Gastroesophageal sphincter (tissue), 4 donors: ENCODE data around the gene SPATA32. TPM values are rescaled to one million over a fixed set of nuclear protein-coding genes. Genes with fewer than 3 reads are reported as not detected.

Experiments used
- ATAC-seq: fragments of 150-250 bp; one replicate; pipeline ENCODE4 v1.9.1; 2016; ENCODE audit warnings: mild to moderate bottlenecking, moderate library complexity
- H3K27ac ChIP-seq, 4 donors: fragments of 200-600 bp; sonication (generic) in 3 of 4; 1 replicate in 3 of 4; 2 replicates in 1 of 4; pipeline ENCODE4 v1.5.1; 2016 to 2019
- H3K27me3 ChIP-seq: fragments of 200-600 bp; sonication (generic); one replicate; pipeline ENCODE4 v1.5.1; 2019
- H3K36me3 ChIP-seq, 2 donors: fragments of 200-600 bp; sonication (generic); one replicate each; pipeline ENCODE4 v1.5.1; 2019; ENCODE audit warnings: control low read depth in 1 of 2
- H3K4me1 ChIP-seq, 3 donors: fragments of 200-600 bp; sonication (generic); 1 replicate in 2 of 3; 2 replicates in 1 of 3; pipeline ENCODE4 v1.5.1; 2016 to 2019; ENCODE audit warnings: control low read depth in 2 of 3
- H3K4me3 ChIP-seq, 2 donors: fragments of 200-600 bp; sonication (generic); one replicate each; pipeline ENCODE4 v1.5.1; 2019; ENCODE audit warnings: mild to moderate bottlenecking in 1 of 2, moderate library complexity in 1 of 2
- H3K9me3 ChIP-seq, 3 donors: fragments of 200-600 bp; sonication (generic); one replicate each; pipeline ENCODE4 v1.5.1; 2017 to 2019; ENCODE audit warnings: control low read depth in 2 of 3
- POLR2AphosphoS5 ChIP-seq: sonication (generic); formaldehyde crosslinking; IDR thresholded peaks from one replicate; pipeline ENCODE4 v1.6.1; 2017; ENCODE audit warnings: antibody characterized with exemption
- WGBS, 2 donors: methylation state at CpG; one replicate each; pipeline ENCODE4 v1.1.5; 2018; ENCODE audit warnings: low coverage in 1 of 2; 5-methylcytosine and 5-hydroxymethylcytosine counted together
- total RNA-seq, 4 donors: library from RNA; depleted of rRNA; stranded (reverse); fragments of >200 nt; gene quantifications; one replicate each; pipeline ENCODE4 v1.1.0, GENCODE V29; 2016
- TF ChIP-seq, protein P1 (sequence below), 4 experiments: fragments of 200-600 bp in 2 of 4; fragments of 450-650 bp in 2 of 4; sonication (generic) in 1 of 4; IDR thresholded peaks; one replicate each; pipeline ENCODE4 v1.5.1; 2017 to 2019; ENCODE audit warnings: antibody characterized with exemption in 4 of 4, mild to moderate bottlenecking in 2 of 4, moderate library complexity in 2 of 4

The SPATA32 gene
- total RNA-seq, 4 donors from 2014 or later: not detected

DNA sequence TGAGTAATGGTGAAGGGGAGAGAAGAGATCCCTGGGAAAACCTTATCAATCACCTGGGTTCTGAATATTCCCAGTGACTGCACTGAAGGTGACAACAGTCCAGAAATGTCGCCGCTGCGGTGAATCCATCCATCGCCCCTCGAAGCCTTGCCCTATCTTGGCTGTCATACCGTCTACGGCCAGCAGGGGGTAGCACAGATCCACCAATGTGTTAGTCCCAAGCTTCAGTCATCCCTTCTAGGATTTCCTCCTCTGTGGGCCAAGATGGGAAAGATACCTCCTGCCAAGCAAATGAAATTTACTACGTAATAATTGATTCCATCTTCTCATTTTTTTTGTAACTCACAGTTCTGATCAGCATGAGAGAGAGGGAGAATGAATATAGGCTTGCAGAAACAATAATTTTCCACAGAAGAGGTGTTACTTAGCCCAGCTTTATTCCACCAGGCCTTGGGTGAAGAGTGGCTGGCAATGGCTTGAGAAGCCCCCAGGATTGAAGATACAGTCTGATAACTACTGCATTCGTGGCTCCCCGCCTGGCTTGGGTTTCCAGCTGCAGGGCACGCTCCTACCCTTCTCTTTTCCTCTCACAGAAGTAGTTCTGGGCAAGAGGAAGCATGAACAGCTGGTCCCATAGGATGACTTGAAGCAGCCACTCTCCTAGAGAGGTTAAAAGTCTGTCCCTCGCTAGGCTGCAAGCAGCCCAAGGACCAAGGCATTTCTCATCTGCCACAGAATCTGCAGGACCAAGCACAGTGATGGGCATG is 42.8 kb downstream of the SPATA32 start:
- peak; percentile 75 for ATAC-seq
- Histone ChIP-seq H3K4me3 (no peak overlapping the region), H3K9me3 (no peaks in the 10 kb centered on the region), H3K27me3 (peaks cover 36% of the 10 kb centered on the region), H3K36me3 (no peaks in the 10 kb centered on the region), H3K4me1 (peaks cover 0 to 39% (median 6%) of the 10 kb centered on the region in 3 donors), H3K27ac (peak overlapping the region in 1 of 4 donors; percentile 44)
- TF ChIP-seq, protein P1, sequence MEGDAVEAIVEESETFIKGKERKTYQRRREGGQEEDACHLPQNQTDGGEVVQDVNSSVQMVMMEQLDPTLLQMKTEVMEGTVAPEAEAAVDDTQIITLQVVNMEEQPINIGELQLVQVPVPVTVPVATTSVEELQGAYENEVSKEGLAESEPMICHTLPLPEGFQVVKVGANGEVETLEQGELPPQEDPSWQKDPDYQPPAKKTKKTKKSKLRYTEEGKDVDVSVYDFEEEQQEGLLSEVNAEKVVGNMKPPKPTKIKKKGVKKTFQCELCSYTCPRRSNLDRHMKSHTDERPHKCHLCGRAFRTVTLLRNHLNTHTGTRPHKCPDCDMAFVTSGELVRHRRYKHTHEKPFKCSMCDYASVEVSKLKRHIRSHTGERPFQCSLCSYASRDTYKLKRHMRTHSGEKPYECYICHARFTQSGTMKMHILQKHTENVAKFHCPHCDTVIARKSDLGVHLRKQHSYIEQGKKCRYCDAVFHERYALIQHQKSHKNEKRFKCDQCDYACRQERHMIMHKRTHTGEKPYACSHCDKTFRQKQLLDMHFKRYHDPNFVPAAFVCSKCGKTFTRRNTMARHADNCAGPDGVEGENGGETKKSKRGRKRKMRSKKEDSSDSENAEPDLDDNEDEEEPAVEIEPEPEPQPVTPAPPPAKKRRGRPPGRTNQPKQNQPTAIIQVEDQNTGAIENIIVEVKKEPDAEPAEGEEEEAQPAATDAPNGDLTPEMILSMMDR (IDR thresholded peaks at IDR 0.05): peak in 3 of 4 experiments; percentile 94 to 99 (median 99)
- TF ChIP-seq POLR2AphosphoS5: no peak
- WGBS, 2 donors: 2 to 10% methylated on average over 7 of the region's 12 CpGs

Other genes with a start within 250 kb of the SPATA32 start
- 10 to 100 TPM; 50.3 to 68.2 (median 58.0) TPM for gene DCAKD, start 210.5 kb downstream of the SPATA32 start, total RNA-seq
- 100 to 1,000 TPM in 1 of 4 donors, 10 to 100 TPM in 3; 63.5 to 129 (median 69.1) TPM for gene NMT1, start 200.8 kb downstream of the SPATA32 start, total RNA-seq
- 100 to 1,000 TPM in 2 of 4 donors, 10 to 100 TPM in 2; 50.4 to 147 (median 81.8) TPM for gene PLCD3, start 129.6 kb downstream of the SPATA32 start, total RNA-seq
- gene ACBD4, start 126.4 kb downstream of the SPATA32 start, total RNA-seq: 10 to 100 TPM; 15.0 to 28.8 (median 23.5) TPM
- gene HEXIM1, start 113.6 kb downstream of the SPATA32 start, total RNA-seq: 10 to 100 TPM; 48.3 to 56.3 (median 53.8) TPM
- 10 to 100 TPM in 1 of 4 donors, 1 to 10 TPM in 3; 3.8 to 11.1 (median 8.6) TPM for gene HEXIM2, start 100.2 kb downstream of the SPATA32 start, total RNA-seq
- gene FMNL1, start 40.2 kb downstream of the SPATA32 start, total RNA-seq: 10 to 100 TPM; 12.0 to 21.9 (median 14.9) TPM
- 10 to 100 TPM in 3 of 4 donors, 1 to 10 TPM in 1; 8.5 to 17.5 (median 13.5) TPM for gene MAP3K14, start 54.9 kb upstream of the SPATA32 start, total RNA-seq
- 10 to 100 TPM; 11.6 to 18.1 (median 12.8) TPM for gene ARHGAP27, start 170.8 kb upstream of the SPATA32 start, total RNA-seq
- gene PLEKHM1, start 228.6 kb upstream of the SPATA32 start, total RNA-seq: 10 to 100 TPM; 17.8 to 36.5 (median 29.2) TPM